NOMO-1 treated with DMSO at 0.1 percent for 48 hours (cell line): ENCODE data around the gene CLPSL2.

Experiments used
- DNase-seq: peaks from one replicate; lab custom pipeline; 2025; ENCODE audit not compliant: unreplicated experiment; lab: John Stamatoyannopoulos, UW

Gene CLPSL2

GRCh38 chr6:35786810-35787209 lies 10.4 kb downstream of the CLPSL2 start:
- DNase-seq = no peak

GRCh38 chr6:35787266-35788218 lies 11.1 kb downstream of the CLPSL2 start:
- DNase-seq = no peak

GRCh38 chr6:35788423-35788982 lies 12.1 kb downstream of the CLPSL2 start:
- no peak for DNase-seq

GRCh38 chr6:35790683-35791082 lies 14.3 kb downstream of the CLPSL2 start:
- DNase-seq = no peak

- DNase-seq = no peak
These were observed 18.4 kb downstream of the CLPSL2 start for GRCh38 chr6:35794536-35795452.

GRCh38 chr6:35795453-35796071 lies 19.2 kb downstream of the CLPSL2 start:
- no peak for DNase-seq

GRCh38 chr6:35796236-35796635 lies 19.8 kb downstream of the CLPSL2 start:
- DNase-seq = no peak

GRCh38 chr6:35797837-35798526 lies 21.6 kb downstream of the CLPSL2 start:
- no peak for DNase-seq

GRCh38 chr6:35798706-35799105 lies 22.3 kb downstream of the CLPSL2 start:
- DNase-seq = no peak

- DNase-seq = no peak
These were observed 24.8 kb downstream of the CLPSL2 start for GRCh38 chr6:35801148-35801547.

GRCh38 chr6:35804996-35805736 lies 28.8 kb downstream of the CLPSL2 start, which contains the start of gene LHFPL5:
TSS of gene LHFPL5 (plus strand) at chr6:35805352. CDS start at chr6:35805671, 319 bp downstream.
- DNase-seq = peak; percentile 17

GRCh38 chr6:35808688-35809087 lies 32.3 kb downstream of the CLPSL2 start:
- DNase-seq = no peak

GRCh38 chr6:35809809-35810208 lies 33.4 kb downstream of the CLPSL2 start:
- DNase-seq = no peak

GRCh38 chr6:35810971-35811698 lies 34.7 kb downstream of the CLPSL2 start:
- no peak for DNase-seq

- no peak for DNase-seq
These were observed 35.2 kb downstream of the CLPSL2 start for GRCh38 chr6:35811699-35811995.

GRCh38 chr6:35817515-35817914 lies 41.1 kb downstream of the CLPSL2 start:
- DNase-seq = no peak

- DNase-seq = no peak
These were observed 47.2 kb downstream of the CLPSL2 start for GRCh38 chr6:35823601-35824000.

- no peak for DNase-seq
These were observed 48.3 kb downstream of the CLPSL2 start for GRCh38 chr6:35824552-35825192.
